GM12891 (cell line): ENCODE data around the gene NECTIN1.

ENCODE experiments used
- PAX5 ChIP-seq: IDR thresholded peaks from 2 replicates; pipeline ENCODE4 v1.6.1; 2011; ENCODE audit warnings: low read length, moderate library complexity, mild to moderate bottlenecking; ENCODE audit not compliant: insufficient read depth, severe bottlenecking
- POLR2A ChIP-seq: IDR thresholded peaks from 2 replicates; pipeline ENCODE4 v1.6.1; 2011; ENCODE audit warnings: low read depth, low read length, control low read depth
- POLR2AphosphoS5 ChIP-seq: IDR thresholded peaks from 2 replicates; pipeline ENCODE4 v1.6.1; 2011; ENCODE audit warnings: low read depth, low read length, control low read depth
- SPI1 ChIP-seq: IDR thresholded peaks from 2 replicates; pipeline ENCODE4 v1.6.1; 2011; ENCODE audit warnings: low read depth, low read length, control low read depth

GRCh38 chr11:119729951-119730613, 1.1 kb upstream of the NECTIN1 start:
- TF ChIP-seq POLR2AphosphoS5 (no peak), POLR2A (no peak), SPI1 (peak; percentile 36; the same call in 1 of the 2 replicates), PAX5 (no peak)
